GM06990 (cell line): ENCODE results near the gene NOL11.
"Not testable (repeated sequence)": the region's sequence is repeated elsewhere in the genome, so short reads cannot be mapped to it uniquely, and the experiment has no call there.

ENCODE experiments used
- DNase-seq: peaks from one replicate; pipeline ENCODE4 v3.0.0-alpha.2; 2011; ENCODE audit not compliant: insufficient read length; ENCODE audit errors: extremely low read depth
- H3K27me3 ChIP-seq: replicated peaks from 2 replicates; pipeline ENCODE4 v1.6.0; 2011; ENCODE audit warnings: low read length; ENCODE audit not compliant: control insufficient read depth, insufficient read depth
- H3K36me3 ChIP-seq: 2 replicates; pipeline ENCODE4 v1.5.1; 2011; ENCODE audit warnings: low read length; ENCODE audit not compliant: control insufficient read depth, insufficient read depth
- H3K4me3 ChIP-seq: replicated peaks from 2 replicates; pipeline ENCODE4 v1.5.1; 2011; ENCODE audit warnings: low read depth, mild to moderate bottlenecking, control low read depth, low read length
- TF ChIP-seq, protein P1 (sequence below): IDR thresholded peaks from 2 replicates; pipeline ENCODE4 v1.5.1; 2011; ENCODE audit warnings: low read length, control low read depth, mild to moderate bottlenecking, inconsistent platforms; ENCODE audit not compliant: insufficient read depth, poor library complexity, severe bottlenecking

Gene NOL11

GRCh38 chr17:67696853-67697498 is 20.8 kb upstream of the NOL11 start:
- H3K4me3 ChIP-seq = no peak overlapping the region
- no peak for DNase-seq
- TF ChIP-seq, protein P1, sequence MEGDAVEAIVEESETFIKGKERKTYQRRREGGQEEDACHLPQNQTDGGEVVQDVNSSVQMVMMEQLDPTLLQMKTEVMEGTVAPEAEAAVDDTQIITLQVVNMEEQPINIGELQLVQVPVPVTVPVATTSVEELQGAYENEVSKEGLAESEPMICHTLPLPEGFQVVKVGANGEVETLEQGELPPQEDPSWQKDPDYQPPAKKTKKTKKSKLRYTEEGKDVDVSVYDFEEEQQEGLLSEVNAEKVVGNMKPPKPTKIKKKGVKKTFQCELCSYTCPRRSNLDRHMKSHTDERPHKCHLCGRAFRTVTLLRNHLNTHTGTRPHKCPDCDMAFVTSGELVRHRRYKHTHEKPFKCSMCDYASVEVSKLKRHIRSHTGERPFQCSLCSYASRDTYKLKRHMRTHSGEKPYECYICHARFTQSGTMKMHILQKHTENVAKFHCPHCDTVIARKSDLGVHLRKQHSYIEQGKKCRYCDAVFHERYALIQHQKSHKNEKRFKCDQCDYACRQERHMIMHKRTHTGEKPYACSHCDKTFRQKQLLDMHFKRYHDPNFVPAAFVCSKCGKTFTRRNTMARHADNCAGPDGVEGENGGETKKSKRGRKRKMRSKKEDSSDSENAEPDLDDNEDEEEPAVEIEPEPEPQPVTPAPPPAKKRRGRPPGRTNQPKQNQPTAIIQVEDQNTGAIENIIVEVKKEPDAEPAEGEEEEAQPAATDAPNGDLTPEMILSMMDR = no peak
- no peaks in the 10 kb centered on the region for H3K27me3 ChIP-seq
- no peaks in the 10 kb centered on the region for H3K36me3 ChIP-seq

DNA sequence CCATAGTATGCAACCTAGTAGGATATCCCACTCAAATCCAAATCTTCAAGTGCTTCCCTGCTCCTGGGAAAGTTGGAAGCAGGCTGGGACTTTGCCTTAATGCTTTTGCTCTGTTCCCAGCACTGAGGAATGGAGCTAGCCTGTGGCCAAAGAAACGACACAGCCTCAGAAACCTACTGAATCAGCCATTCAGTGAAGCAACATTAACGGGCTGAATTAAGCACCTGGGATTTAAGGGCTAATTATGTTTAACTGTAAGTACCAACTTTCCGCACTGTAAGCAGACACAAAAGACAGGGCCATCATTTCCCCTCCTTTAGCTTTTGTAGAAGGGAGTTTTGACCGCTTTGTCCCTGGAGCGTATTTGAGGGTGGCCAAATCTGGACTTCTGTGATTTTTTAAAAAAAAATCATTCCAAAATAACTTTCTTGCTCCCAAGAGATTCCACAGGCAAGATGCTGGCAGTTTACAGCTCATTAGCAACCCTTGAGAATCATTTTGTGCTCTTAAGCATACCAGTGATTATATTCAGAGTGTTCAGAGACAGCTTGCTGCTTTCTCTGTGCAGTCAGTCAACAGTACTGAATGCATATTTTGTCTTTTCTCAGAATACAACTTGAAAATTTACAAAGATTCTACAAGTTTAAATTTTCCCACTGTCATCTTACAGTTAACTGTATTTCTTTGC is 17.6 kb upstream of the NOL11 start:
- no peak for DNase-seq
- Histone ChIP-seq H3K27me3 (no peaks in the 10 kb centered on the region), H3K36me3 (no peaks in the 10 kb centered on the region), H3K4me3 (no peak overlapping the region)
- TF ChIP-seq, protein P1 = no peak

- no peak overlapping the region for H3K4me3 ChIP-seq
- TF ChIP-seq, protein P1 = no peak
- no peaks in the 10 kb centered on the region for H3K36me3 ChIP-seq
- DNase-seq = no peak
- no peaks in the 10 kb centered on the region for H3K27me3 ChIP-seq
Measured at GRCh38 chr17:67700725-67701119, 17.0 kb upstream of the NOL11 start.

- not testable (repeated sequence) for DNase-seq, H3K4me3 ChIP-seq, H3K36me3 ChIP-seq, H3K27me3 ChIP-seq
Measured at GRCh38 chr17:67702861-67703260, 14.9 kb upstream of the NOL11 start.

DNA sequence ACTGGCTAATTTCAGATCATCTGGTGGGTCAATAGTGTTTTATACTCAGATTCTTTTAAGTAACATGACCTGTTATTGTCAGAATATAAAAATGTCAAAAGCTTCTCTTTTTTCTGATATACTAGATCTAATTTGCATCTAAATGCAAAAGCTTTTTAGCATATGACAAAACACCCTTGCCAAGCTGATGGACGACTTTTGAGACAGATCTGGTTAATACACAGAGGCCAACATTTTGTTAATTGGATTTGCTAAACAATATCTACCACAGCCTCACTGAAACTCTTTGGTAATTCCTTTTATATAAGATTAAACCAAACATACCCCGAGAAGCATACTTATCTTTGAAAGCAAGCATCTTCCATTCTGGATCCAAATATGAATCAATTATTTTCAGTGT is 10.3 kb upstream of the NOL11 start:
- H3K4me3 ChIP-seq = no peak overlapping the region
- no peak for DNase-seq
- H3K36me3 ChIP-seq = no peaks in the 10 kb centered on the region
- TF ChIP-seq, protein P1 = no peak
- H3K27me3 ChIP-seq = no peaks in the 10 kb centered on the region

DNA sequence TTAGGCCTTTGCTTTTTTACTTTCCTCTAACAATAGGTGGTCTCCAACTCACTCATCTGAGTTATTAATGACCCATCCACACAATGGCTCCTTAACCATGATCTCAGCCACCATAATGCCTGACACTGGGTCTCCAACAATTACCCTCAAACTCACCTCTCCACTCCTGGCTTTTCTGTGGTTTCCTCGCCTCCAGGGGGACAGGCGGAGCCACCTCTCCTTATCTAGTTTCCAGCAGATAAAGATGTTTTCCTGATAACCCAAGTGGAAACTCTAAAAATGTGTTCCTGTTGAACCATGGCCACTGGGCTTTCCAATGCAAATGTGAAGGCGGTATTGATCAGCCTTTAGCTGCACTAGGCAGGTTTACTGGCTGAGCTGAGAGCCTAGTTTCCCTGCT is 9.4 kb upstream of the NOL11 start:
- Histone ChIP-seq H3K36me3 (no peaks in the 10 kb centered on the region), H3K4me3 (no peak overlapping the region), H3K27me3 (no peaks in the 10 kb centered on the region)
- no peak for DNase-seq
- TF ChIP-seq, protein P1 = no peak
